DMS79 treated with DMSO at 0.1 percent for 48 hours (cell line): ENCODE data around the gene FSTL3.

Experiments
- DNase-seq: peaks from one replicate; lab custom pipeline; 2025; lab: John Stamatoyannopoulos, UW

Gene FSTL3

DNA sequence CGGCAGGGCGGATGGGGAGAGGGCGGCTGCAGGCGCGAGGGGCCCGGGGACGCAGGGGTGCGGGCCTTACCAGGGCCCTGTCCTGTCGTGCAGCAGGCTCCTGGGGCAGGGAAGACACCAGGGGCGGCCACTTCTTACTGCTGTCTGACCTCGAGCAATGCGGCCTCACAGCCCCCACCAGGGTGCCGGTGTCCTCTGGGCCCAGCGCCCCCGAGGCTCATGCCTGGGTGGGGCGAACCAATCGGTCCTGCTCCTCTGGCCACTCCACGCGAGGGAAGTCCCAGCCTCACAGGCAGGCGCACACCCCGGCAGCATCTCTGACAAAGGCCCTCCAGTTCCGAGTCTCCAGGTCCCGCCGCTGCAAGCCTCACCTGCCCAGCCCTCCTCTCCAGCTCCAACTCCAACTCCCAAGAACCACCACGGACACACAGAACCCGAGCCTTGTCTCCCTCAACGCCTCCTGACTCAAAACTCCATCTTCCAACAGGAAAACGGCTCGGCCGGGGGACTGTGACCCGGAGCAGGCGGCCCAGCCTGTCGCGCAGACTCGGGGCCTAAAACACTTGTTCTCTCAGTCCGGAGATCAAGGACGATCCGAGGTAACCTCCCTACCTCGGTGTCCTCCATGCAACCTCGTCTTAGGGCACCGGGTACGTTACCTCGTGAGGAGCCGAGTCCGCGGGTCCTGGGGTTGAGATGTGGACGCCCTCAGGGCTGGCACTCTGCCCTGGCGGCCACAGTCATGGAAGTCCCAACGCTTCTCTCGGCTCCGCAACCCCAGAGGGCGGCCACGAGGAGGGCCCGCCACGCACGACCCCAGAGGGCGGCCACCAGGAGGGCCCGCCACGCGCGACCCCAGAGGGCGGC lies 30.0 kb upstream of the FSTL3 start:
- no peak for DNase-seq

DNA sequence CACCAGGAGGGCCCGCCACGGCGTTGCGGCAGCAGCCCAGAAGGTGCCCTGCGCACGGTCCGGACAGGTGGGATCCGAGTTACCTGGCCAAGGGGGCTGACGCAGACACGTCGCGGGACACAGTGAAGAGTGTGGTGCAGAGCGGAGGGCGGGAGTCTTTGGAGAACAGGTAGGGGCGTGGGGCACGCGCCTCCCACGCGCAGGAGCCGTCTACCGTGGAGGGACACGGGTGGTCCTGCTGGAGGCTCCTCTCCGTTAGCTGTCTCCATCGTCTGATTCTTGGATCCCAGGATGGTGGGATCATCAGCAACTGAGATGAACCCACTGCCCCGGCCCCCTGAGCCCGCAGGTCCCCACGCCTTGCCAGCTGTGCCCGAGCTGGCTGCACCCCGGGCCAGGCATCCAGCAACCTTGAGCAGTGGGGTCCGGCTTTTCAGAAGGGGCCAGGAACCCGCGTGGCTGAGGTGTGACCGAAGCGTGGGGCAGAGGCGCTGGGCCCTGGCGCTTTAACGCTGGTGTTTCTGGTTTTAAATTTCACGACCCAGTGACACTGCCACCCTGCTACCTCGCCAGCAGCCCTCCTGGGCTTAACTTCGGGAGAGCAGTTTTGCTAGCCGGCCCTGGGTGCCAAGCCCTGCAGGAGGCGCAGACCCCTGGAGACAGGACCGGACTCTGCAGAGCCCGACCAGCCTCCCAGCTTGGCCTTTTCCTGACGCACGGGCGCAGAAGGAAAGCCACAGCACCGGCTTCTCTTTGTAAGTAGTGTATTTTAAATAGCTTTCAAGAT lies 29.2 kb upstream of the FSTL3 start:
- DNase-seq, result no peak

DNA sequence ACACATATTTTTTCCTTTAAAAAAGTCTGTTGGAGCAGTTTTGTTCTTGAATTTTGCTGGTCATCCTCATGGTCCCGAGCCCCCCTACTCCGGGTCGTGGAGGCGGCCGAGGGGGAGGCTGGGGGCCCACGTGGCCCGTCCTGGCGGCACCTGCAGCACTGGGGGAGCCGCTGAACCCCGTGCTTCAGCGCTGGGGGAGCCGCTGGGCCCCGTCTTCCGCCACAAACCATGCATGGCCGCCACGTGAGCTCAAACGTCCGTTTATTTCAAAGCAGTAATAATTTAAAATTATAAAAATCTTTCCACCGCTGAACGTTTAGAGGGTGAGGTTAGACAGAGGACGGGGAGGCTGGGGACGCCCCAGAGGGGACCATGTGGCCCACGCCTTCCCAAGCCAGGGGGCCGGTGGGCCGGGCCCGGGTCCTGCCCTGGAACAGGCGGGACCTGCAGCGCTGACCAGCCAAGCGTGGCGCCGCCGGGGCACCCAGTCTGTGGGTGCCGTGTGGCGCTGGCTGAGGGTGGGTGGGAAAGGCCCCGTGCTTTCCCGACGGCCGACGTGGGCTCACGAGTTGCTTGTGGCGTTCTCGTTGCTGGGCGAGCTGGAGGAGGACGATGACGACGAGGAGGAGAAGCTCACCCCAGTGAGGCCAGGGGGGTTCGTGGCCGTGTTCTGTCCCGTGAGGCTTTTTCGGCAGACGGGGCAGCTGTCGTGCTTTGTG lies 28.5 kb upstream of the FSTL3 start:
- no peak for DNase-seq

DNA sequence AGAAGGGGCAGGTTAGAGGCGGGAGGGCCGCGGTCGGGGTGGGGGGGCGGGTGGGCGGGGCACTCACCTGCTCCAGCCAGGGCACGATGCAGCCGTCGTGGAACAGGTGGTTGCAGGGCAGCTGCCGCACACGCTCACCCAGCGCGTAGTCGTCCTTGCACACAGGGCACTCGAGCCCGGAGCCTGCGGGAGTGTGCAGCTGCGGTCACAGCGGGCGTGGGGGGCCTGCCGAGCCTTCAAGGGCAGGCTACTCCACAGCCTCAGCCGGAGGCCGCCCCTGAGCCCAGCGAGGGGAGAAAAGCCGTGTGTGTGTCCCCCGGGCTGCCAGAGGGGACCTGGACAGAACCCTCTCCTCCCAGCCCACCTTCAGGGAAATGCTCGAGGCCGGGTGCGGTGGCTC lies 27.9 kb upstream of the FSTL3 start:
- no peak for DNase-seq

DNA sequence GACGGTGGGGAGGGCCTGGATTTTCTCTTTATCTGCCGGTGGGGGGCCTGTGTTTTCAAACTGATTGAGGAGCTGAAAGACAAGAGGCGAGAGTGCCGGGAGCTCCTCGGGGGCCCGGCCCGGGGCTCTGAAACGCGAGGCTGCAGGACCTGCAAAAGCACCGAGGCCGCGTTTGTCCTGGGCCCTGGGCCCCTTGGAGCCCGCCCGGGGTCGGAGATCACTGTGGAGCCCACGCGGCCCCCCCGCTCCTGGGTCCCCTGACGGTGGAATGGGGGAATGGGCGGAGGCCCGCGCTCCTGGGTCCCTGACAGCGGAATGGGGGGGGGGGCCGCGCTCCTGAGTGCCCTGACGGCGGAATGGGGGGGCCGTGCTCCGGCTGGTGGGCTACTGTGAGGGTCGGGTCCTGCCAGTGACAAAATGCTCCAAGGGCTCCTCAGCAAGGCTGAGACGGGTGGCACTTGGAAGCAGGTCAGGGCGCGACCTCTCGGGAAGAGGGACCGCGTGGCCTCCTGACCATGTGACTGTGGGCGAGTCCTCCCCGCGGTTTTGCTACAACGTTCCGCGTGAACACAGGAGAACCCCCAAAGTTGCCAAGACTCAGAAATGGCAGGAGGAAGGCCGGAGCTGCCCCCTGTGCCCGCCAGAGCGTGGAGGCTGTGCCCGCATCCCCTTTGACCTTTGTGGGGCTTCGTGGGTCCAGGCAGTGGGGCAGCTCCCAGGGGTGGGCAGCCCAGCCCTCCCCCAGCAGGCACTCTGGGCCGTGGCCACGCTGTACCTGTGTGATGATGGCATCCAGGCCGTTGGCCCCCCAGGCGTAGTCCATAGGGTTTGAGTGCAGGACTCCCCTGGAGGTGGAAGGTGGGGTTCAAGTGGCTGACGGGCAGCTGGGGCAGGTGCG lies 27.0 kb upstream of the FSTL3 start:
- DNase-seq, result no peak

DNA sequence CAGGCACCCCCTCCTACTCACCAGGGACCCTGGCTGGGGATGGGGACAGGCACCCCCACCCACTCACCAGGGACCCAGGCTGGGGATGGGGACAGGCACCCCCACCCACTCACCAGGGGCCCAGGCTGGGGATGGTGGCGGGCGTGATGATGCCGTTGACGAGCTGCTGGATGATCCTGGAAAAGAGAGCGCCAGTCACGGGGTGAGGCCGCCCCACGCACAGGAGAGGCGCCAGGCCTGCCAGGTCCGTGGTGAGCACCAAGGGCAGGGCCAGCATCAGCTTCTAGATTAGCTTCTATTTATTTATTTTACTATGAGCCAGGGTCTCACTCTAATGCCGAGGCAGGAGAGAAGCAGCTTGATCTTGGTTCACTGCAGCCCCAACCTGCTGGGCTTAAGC lies 26.1 kb upstream of the FSTL3 start:
- no peak for DNase-seq

DNA sequence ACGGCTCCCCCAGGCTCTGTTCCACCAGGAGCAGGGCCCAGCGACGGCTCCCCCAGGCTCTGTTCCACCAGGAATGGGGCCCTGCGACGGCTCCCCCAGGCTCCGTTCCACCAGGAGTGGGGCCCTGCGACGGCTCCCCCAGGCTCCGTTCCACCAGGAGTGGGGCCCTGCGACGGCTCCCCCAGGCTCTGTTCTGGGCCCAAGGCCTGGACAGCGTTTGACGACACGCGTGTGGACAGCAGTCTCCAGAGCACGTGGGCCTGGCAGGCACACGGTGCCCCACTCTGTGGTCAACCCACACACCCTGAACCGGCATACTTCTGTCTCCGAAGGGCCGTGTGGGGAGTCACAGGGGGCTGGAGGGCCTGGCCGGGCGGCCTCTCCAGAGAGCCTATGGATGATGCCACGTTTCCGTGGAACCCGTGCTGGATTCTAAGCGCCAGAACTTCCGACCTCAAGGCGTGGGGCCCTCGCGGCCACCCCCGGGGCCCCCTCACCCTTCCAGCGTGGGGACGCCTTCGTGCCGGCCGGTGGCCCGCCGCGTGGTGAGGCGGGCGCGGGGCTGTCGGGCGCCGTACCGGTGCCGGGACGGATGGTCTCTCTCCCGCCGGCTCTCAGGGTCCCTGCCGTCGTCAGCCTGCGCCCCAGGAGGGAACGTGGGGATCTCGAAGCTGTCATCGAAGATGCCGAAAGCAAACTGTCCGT lies 24.9 kb upstream of the FSTL3 start:
- no peak for DNase-seq

DNA sequence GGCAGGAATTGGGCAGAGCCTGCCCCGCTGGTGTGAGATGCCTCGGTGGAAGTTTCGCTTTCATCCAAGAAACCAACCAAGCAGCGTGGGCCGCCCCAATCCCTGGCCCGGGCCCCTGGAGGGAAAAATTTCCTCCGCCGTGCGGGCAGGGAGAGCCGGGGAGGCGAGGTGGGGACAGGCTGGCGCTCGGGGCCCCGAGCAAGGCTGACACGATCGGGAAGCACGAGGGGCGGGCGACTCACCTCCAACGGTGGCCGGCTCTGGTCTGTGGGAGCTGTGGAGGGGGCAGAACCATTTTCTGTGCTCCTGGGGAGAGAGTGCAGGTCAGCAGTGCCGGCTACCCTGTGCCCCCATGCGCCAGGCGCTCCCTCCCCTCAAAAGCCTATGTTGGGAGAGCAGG lies 24.2 kb upstream of the FSTL3 start:
- no peak for DNase-seq

DNA sequence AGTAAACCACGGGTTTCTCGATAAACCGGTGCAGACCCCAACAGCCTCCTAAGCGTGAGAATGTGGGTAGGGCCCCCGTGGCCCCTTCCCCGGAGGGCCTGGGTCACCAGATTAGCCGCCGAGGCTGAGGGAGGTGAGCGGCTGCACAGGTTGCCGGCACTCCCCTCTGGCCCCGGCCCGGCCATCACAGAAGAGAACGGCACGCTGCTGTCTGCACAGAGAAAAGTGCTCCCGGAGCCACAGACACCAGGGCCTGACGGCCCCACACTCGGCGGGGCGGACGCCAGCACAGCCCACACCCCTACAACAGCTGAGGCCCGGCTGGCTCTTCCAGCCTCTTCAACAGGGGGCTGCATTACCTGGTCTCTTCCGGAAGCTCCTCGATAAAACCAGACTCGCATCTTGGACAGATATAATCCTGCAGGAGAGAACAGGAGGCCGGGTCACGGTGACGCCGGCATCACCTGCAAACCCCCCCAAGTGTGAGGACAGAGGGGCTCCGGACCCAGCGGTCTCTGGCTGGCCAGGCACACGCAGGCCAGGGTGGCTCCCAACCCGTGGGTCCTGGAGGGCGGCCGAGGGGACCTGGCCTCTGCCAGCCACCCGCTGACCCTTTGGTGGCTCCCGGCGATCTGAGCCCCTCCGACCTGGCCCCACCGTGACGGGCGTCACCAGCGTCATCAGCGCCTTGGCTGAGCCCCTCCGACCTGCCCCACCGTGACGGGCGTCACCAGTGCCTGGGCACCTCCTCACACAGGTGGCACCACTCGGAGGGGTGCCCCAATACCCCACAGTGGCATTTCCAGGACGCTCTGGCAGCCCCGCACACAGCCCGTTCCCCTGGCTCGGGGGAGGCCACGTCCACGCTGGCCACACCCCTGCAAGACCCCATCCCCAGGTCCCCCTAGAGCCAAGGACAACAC lies 23.5 kb upstream of the FSTL3 start:
- DNase-seq, result no peak

DNA sequence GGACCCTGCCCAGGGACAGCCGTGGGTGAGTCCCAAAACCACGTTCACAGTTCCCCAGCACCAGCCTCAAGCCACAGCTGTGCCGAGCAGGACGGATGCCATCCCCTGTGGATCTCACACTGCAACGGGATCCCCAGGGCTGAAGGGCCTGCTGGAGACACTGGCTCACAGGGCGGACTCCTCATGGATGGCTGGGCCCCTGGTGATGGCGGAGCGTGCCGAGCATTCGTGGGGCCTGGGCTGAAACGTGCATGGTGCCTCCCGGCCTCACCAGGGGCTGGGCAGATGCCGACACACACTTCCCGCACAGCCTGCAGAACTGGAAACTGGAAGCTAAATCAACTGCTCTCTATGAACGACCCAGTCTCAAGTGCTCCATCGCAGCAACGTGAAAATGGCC lies 22.8 kb upstream of the FSTL3 start:
- no peak for DNase-seq

DNA sequence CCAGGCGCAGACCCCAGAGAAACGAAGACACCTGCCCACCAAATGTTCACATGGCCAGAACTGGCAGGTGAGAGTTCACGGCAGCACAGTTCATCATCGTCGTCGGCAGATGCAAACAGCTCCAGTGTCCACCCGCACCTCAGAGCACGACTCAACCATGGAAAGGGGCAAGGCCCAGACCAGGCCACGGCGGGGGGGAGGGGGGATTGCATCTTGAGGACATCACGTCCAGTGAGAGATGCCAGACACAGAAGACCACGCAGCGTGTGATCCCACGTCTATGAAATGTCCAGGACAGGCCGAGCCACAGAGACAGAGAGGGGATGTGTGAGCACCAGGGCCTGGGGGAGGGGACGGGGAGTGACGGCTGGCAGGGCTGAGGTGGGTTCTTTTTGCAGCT lies 20.5 kb upstream of the FSTL3 start:
- no peak for DNase-seq

DNA sequence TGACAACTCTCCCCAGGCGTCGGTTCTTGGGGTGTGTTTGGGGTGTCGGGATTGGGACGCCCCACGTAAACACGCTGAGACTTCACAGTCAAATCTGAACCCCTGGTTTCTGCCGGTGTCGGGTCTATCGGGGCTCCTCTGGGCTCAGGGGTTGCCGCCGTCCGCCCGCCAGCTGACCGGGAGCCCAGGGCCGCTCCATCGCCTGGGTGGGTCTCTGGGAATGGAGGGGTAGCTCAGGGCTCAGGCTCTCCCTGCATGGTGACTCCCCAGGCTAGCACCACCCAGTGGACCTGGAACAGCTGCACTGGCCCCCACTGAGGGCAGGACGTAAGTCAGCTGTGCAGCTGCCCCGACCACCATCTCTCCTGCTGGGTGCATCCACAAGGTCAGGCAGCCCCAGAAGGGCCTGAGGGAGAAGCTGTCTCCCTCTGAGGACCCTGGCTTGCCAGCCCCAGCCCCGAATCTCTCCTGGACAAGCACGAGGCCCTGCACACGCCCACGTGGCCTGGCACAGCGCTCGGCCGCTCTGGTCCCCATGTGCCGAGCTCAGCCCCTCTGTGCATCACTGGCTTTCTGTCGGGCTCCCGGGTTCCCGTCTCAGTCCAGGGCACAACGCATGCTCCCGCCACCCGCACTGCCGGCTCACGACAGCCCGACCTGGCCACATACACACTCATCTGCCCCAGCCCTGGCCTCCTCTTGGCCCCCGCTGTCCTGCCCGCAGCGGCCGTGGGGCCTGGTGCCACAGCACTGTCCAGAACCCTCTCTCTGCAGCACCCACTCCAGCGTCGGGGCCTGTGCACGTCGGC lies 19.2 kb upstream of the FSTL3 start:
- DNase-seq, result no peak

DNA sequence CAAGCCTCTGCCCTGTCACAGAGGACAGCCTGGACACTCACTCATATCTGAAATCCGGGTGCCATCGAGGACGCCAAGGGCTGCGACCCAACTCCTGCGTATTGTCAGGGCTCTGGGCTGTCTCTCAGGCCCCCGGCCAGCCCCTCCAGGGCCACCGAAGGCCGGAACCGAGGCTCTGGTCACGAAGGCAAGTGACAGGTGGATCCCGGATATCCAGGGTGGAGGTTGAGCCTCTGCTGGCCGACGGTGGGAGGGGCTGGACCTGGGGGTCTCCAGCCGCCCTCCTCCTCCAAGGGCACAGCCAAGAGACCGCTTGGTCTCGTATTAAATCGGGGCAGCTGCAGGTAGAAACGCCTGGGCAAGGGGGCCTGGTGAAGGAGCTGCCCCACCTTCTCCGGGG lies 18.6 kb upstream of the FSTL3 start:
- no peak for DNase-seq

DNA sequence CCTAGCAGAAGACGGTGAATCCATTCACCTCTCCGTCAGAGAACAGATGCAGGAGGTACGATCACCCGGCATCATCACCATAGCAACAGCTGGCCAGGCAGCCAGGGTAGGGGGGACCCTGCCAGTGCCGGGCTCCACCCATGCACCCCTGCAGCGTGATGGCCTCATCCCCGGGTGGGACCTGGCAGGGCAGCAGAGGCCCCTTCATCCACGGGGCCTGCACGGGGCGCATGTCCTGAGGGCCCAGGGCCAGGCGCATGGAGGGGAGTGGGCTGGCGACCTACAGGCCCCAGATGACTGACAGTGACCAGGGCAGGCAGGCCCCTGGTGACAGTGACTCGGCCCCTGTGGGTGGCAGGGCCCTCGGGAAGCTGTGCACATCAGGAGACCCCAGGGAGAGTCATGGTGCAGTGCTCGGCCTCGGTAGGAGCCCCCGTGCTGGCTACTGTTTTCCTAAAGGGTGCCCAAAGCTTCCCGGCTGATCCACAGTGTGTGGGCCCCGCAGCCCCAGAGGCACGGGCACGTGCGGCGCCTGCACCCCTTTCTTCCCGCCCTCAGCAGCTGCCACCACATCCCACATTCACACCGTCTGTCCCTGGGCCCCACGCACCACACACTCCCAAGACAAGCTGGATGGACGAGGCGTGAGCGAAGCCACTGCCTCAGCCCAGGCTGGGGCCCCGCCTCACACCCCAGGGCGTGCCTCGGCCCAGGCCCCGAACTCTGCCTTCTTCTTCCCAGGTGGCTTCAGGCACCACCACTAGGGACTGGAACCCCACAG lies 17.9 kb upstream of the FSTL3 start:
- DNase-seq, result no peak

DNA sequence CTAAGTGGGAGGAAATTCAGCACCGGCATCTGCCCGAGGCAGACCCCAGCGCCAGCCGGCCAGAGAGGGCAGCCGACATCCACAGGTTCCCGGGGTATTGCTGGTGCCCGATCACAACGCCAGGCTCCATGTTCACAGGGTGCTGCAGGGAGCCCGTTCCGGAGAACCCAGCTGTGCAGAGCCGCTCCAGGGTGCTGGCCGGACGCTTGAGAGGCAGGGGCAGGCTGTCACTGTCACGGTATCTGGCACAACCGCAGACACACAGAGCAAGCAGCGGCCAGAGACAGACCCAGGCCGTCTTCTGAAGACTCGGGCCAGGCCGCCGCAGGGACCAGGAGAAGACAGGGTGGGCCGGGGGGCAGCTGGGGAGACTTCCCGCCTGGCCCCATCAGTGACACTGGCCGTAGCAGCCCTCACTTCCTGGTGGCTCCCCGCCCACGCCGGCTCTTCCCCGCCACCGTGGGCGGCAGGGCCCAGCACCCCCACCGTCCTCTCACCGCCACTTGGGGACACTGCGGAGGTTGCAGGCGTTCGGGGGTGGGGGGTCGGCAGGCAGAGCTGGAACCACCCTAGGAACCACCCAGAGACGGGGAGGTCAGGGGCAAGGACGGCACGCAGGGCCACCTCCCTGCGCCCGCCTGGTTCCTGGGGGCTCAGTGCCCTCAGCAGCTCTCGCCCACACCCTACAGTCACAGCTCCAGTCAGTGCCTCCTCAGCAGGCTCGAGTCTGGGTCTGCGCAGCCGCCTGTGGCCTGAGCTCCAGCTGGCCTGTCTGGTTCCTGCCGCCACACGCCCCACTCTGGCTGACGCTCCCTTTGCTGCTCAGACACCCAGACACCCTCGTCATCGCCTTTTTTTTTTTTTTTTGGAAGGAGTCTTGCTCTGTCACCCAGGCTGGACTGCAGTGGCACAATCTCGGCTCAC lies 17.0 kb upstream of the FSTL3 start:
- DNase-seq, result no peak

DNA sequence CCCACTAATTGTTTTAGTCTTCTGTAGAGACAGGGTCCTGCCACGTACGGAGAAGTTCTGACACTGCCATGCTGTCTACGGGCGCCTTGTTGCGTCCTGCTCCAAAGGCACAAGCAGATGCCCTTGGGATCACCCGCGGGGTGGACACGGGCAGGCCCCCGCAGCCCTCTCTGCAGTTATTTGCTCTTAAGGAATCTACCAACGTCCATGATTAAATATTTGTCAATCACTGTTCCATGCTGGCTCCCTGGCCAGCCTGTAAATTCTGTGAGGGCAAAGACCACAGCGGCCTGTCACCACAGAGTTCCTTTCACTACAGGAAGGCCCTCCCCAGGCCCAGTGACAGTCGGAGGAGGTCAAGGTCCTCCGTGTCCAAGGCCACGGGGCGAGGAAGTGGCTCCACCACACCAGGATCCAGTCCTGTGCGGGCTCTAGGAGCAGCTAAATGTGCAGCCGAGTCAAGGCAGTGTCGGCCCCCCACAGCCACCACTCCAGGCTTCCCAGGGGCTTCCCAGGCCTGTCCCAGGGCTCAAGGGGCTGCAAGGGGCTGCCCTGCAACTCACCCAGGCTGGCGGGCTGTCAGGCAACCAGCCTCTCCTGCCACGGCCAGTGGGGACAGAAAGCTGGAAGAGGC lies 15.3 kb upstream of the FSTL3 start:
- DNase-seq, result no peak
